Prostate gland (tissue), 2 donors: ENCODE results near the gene ABCB8.

ENCODE experiments used
- CTCF ChIP-seq, 4 experiments: fragments of 200-600 bp in 2 of 4; fragments of 450-650 bp in 2 of 4; sonication (generic) in 2 of 4; IDR thresholded peaks; 1 replicate in 3 of 4; 2 replicates in 1 of 4; pipeline ENCODE4 v1.5.1; 2016 to 2019; ENCODE audit warnings: antibody characterized with exemption in 4 of 4, mild to moderate bottlenecking in 2 of 4, moderate library complexity in 2 of 4
- POLR2A ChIP-seq: fragments of 450-650 bp; IDR thresholded peaks from one replicate; pipeline ENCODE4 v1.6.1; 2016; ENCODE audit warnings: antibody characterized with exemption, mild to moderate bottlenecking
- POLR2AphosphoS5 ChIP-seq: sonication (generic); formaldehyde crosslinking; IDR thresholded peaks from one replicate; pipeline ENCODE4 v1.6.1; 2017; ENCODE audit warnings: antibody characterized with exemption

- TF ChIP-seq POLR2AphosphoS5 (peak; percentile 78), POLR2A (peak; percentile 47), CTCF (IDR thresholded peaks at IDR 0.05) (peak; percentile 19 to 77 (median 52))
Observed at GRCh38 chr7:151028131-151028947, at the start of gene ABCB8.
